SU-DHL-6 (cell line): Measurements from ENCODE around the gene NMNAT2.

ENCODE experiments used
- CTCF ChIP-seq: fragments of 200-600 bp; sonication (generic); IDR thresholded peaks from one replicate; pipeline ENCODE4 v1.5.1; 2017; ENCODE audit warnings: antibody characterized with exemption, mild to moderate bottlenecking, low read length, moderate library complexity; ENCODE audit not compliant: insufficient read depth, poor library complexity, severe bottlenecking
- EZH2phosphoT487 ChIP-seq: fragments of 200-600 bp; sonication (generic), shearing (Covaris generic); conservative IDR thresholded peaks from 2 replicates; pipeline ENCODE4 v1.6.1; 2018; ENCODE audit warnings: mild to moderate bottlenecking, antibody characterized with exemption, low read length, moderate library complexity, mixed read lengths

- TF ChIP-seq CTCF, result no peak
- no peak for TF ChIP-seq EZH2phosphoT487
Measured at GRCh38 chr1:183433703-183434102, 15.5 kb upstream of the NMNAT2 start.
